PC-9 (cell line): ENCODE data around the gene CIRBP.

Source experiments
- CTCF ChIP-seq: fragments of 200-600 bp; sonication (generic); conservative IDR thresholded peaks from 2 replicates; pipeline ENCODE4 v1.6.1; 2017; ENCODE audit warnings: mixed run types, antibody characterized with exemption, mild to moderate bottlenecking, moderate library complexity
- EZH2 ChIP-seq: fragments of 200-600 bp; sonication (generic); IDR thresholded peaks from 2 replicates; pipeline ENCODE4 v1.8.0; 2017; ENCODE audit warnings: antibody characterized with exemption, low read depth

GRCh38 chr19:1261798-1262622 lies 7.1 kb upstream of the CIRBP start:
- TF ChIP-seq CTCF = no peak
- no peak for TF ChIP-seq EZH2
